ENCODE data around the gene TUT1. TPM values are rescaled to one million over a fixed set of nuclear protein-coding genes. Genes with fewer than 3 reads are reported as not detected.

Gene TUT1
- total RNA-seq, 6 experiments from 2014 or later = 12.3 to 34.2 (median 21.1) TPM

GRCh38 chr11:62542111-62542745 lies 49.1 kb downstream of the TUT1 start:
- Histone ChIP-seq H3K27me3 (no peaks in the 10 kb centered on the region), H3K36me3 (no peaks in the 10 kb centered on the region), H3K27ac (peak overlapping the region; percentile 45 to 96 (median 46)), H3K4me3 (peak overlapping the region in 2 of 3 donors; percentile 44 to 80), H3K4me1 (peaks cover 0 to 56% (median 28%) of the 10 kb centered on the region in 4 donors), H3K9me3 (no peaks in the 10 kb centered on the region)
- ATAC-seq (no peak), DNase-seq (no peak)
- intact Hi-C loops (cut with DNase I) = loop anchor here in 1 of 2 donors (5.0 kb wide), 1 partner anchor 120 kb away; no protein-coding TSS in a partner anchor
- 22% methylated on average over 6 of the region's 6 CpGs for WGBS (ENCODE audit: insufficient coverage, low coverage, low lambda C conversion rate, missing lambda C conversion rate)
- TF ChIP-seq POLR2A (IDR thresholded peaks at IDR 0.05) = no peak
- TF ChIP-seq CTCF (IDR thresholded peaks at IDR 0.05) = no peak

- no peaks in the 10 kb centered on the region for H3K27me3 ChIP-seq
- H3K4me1 ChIP-seq = peaks cover 0 to 56% (median 27%) of the 10 kb centered on the region in 4 donors
- DNase-seq (no peak), ATAC-seq (peak in 3 of 4 donors; percentile 1 to 25 (median 5))
- TF ChIP-seq POLR2A (IDR thresholded peaks at IDR 0.05) (no peak), CTCF (IDR thresholded peaks at IDR 0.05) (no peak)
- H3K27ac ChIP-seq = peak overlapping the region in 1 of 3 donors; percentile 28
- no peak overlapping the region for H3K4me3 ChIP-seq
- WGBS (ENCODE audit: insufficient coverage, low coverage, low lambda C conversion rate, missing lambda C conversion rate) = 25% methylated on average over 7 of the region's 16 CpGs
- no peaks in the 10 kb centered on the region for H3K36me3 ChIP-seq
- no peaks in the 10 kb centered on the region for H3K9me3 ChIP-seq
- intact Hi-C loops (cut with DNase I) = loop anchor here in 1 of 2 donors (5.0 kb wide), 1 partner anchor 119 kb away; no protein-coding TSS in a partner anchor
Observed at GRCh38 chr11:62540804-62541701, 50.3 kb downstream of the TUT1 start.

GRCh38 chr11:62539238-62539925 lies 51.9 kb downstream of the TUT1 start:
- peaks cover 0 to 51% (median 25%) of the 10 kb centered on the region in 4 donors for H3K4me1 ChIP-seq
- H3K9me3 ChIP-seq = no peaks in the 10 kb centered on the region
- H3K27ac ChIP-seq = no peak overlapping the region
- peak; percentile 30 to 44 (median 34) for ATAC-seq
- DNase-seq = peak; percentile 57 to 78 (median 62)
- intact Hi-C loops (cut with DNase I) = no loop called here
- H3K27me3 ChIP-seq = no peaks in the 10 kb centered on the region
- no peak for TF ChIP-seq POLR2A (IDR thresholded peaks at IDR 0.05)
- H3K36me3 ChIP-seq = peaks cover 4 to 12% (median 9%) of the 10 kb centered on the region in 4 donors
- no peak overlapping the region for H3K4me3 ChIP-seq
- WGBS (ENCODE audit: insufficient coverage, low coverage, low lambda C conversion rate, missing lambda C conversion rate) = 0% methylated on average over 2 of the region's 13 CpGs

GRCh38 chr11:62538470-62539237 lies 52.7 kb downstream of the TUT1 start:
- no peak for TF ChIP-seq CTCF (IDR thresholded peaks at IDR 0.05)
- TF ChIP-seq POLR2A (IDR thresholded peaks at IDR 0.05) = no peak
- Histone ChIP-seq H3K27me3 (no peaks in the 10 kb centered on the region), H3K36me3 (peaks cover 9 to 19% (median 15%) of the 10 kb centered on the region in 4 donors), H3K27ac (no peak overlapping the region), H3K9me3 (no peaks in the 10 kb centered on the region), H3K4me3 (no peak overlapping the region), H3K4me1 (peaks cover 0 to 46% (median 24%) of the 10 kb centered on the region in 4 donors)
- DNase-seq (no peak), ATAC-seq (no peak)
- 78% methylated on average over 11 of the region's 19 CpGs for WGBS (ENCODE audit: insufficient coverage, low coverage, low lambda C conversion rate, missing lambda C conversion rate)
- intact Hi-C loops (cut with DNase I) = no loop called here
